Ovary (tissue), 3 donors: ENCODE data around the gene IFFO2.

ENCODE experiments used
- CTCF ChIP-seq, 3 donors: fragments of 450-650 bp in 2 of 3; fragments of 200-600 bp in 1 of 3; IDR thresholded peaks; one replicate each; pipeline versions ENCODE4 v1.5.1 to v1.8.0; 2016 to 2022; ENCODE audit warnings: antibody characterized with exemption in 3 of 3, mild to moderate bottlenecking in 1 of 3
- EP300 ChIP-seq: sonication (generic); formaldehyde crosslinking; IDR thresholded peaks from one replicate; pipeline ENCODE4 v1.6.1; 2017; ENCODE audit warnings: antibody characterized with exemption
- POLR2A ChIP-seq: fragments of 450-650 bp; IDR thresholded peaks from one replicate; pipeline ENCODE4 v1.6.1; 2017; ENCODE audit warnings: antibody characterized with exemption, mild to moderate bottlenecking, moderate library complexity
- donor health status: DM: no; HTN: no; CAD: no.

- TF ChIP-seq EP300 (no peak), CTCF (IDR thresholded peaks at IDR 0.05) (no peak), POLR2A (no peak)
Measured at GRCh38 chr1:18948913-18949685, 7.4 kb downstream of the IFFO2 start.
